VCaP (cell line): ENCODE results near the gene SCARF2.

Experiments used
- H3K27ac ChIP-seq: fragments of 450-650 bp; 2 replicates; pipeline ENCODE4 v1.5.1; 2017
- TF ChIP-seq, protein P1 (sequence below): fragments of 450-650 bp; conservative IDR thresholded peaks from 2 replicates; pipeline ENCODE4 v1.5.1; 2017; ENCODE audit warnings: mild to moderate bottlenecking, moderate library complexity

The SCARF2 gene

GRCh38 chr22:20439556-20439927 lies 1.9 kb upstream of the SCARF2 start:
- H3K27ac ChIP-seq: no peak overlapping the region
- TF ChIP-seq, protein P1, sequence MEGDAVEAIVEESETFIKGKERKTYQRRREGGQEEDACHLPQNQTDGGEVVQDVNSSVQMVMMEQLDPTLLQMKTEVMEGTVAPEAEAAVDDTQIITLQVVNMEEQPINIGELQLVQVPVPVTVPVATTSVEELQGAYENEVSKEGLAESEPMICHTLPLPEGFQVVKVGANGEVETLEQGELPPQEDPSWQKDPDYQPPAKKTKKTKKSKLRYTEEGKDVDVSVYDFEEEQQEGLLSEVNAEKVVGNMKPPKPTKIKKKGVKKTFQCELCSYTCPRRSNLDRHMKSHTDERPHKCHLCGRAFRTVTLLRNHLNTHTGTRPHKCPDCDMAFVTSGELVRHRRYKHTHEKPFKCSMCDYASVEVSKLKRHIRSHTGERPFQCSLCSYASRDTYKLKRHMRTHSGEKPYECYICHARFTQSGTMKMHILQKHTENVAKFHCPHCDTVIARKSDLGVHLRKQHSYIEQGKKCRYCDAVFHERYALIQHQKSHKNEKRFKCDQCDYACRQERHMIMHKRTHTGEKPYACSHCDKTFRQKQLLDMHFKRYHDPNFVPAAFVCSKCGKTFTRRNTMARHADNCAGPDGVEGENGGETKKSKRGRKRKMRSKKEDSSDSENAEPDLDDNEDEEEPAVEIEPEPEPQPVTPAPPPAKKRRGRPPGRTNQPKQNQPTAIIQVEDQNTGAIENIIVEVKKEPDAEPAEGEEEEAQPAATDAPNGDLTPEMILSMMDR: no peak

GRCh38 chr22:20438678-20439492 lies 1.3 kb upstream of the SCARF2 start:
- TF ChIP-seq, protein P1: peak; percentile 22; the same call in 1 of the 2 replicates
- peak overlapping the region; percentile 79 for H3K27ac ChIP-seq

- H3K27ac ChIP-seq: peak overlapping the region; percentile 79
These were observed 727 bp upstream of the SCARF2 start for GRCh38 chr22:20438427-20438677.

DNA sequence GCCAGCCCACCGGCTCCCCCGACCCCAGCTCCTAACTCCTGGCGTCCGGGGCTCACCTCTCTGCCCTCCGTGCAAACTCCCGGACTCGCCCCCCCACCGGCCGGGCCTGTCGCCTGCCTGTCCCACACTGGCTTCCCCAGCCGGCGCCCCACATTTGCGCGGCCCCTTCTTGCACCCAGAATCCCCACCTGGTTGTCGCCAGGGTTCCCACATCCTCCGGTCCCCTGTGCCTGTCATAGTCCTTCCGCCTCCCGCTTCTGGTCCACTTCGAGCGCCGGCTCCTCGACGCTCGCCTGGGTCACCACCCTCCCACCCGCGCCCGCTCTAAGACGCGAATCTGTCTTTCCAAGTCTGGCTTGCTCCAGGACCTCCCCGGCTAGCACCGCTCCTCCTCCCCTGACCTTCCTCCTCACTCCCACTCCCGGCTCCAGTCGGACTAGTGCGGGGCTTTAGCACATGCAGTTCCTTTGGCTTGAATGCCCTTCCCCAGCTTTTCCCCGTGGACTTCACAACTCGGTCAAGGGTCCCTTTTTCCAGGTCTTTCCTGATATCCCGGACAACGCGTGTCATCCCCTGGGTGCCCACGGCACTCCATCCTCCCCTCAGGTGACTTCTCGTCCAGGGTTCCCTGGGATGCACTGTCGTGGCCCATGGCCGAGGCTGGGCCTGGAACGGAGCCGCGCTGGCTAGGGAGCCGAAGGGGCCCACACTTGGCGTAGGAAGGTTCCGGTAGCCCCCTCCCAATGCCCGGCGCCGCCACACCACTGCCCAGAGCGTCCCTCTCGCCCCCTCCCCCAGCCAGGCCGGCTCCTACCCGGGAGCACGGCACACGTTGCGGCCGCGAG lies 635 bp downstream of the SCARF2 start:
- peak overlapping the region; percentile 79 for H3K27ac ChIP-seq
- TF ChIP-seq, protein P1: no peak

More at GRCh38 chr22:20438427-20438677, 727 bp upstream of the SCARF2 start:
- TF ChIP-seq, protein P1: no peak

GRCh38 chr22:20436307-20436767 lies 1.3 kb downstream of the SCARF2 start:
- TF ChIP-seq, protein P1: no peak
- peak overlapping the region; percentile 79 for H3K27ac ChIP-seq

DNA sequence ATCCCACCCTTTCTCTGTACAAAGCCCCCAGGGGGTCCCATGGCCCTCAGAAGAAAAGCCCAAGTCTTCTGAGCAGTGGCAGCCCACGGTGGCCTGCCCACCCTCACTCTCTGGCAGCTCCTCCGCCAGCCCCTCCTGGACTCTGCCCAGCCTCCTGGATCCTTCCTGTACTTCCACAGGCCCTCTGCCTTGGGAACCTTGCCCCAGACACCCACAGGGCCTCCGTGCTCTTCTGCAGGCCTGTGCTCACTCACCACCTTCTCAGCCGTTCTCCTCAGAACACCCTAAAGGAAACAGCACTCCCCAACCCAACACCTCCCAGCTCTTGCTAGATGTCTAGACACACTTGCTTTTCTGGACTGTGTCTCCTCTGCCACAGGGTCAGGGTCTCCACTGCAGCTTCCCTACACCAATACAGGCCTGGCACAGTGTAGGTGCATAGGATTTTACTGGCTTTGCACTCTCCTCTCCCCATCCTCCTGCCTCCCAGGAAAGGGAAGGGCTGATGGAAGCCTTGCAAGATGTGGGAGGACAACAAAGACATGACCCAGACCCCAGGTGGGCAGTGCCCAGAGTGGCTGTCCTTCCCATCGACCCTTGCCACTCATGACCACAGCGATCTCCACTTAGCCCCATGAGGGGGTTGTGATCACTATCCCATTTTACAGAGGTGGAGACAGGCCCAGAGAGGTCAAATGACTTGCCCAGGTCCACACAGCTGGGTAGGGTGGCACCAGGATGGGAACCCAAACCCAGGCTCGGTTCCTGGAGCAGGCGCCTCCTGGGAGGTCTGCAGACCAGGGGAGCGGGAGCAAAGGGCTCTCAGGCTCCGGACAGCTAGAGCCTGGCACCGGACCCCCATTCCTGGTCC lies 2.0 kb downstream of the SCARF2 start:
- H3K27ac ChIP-seq: peak overlapping the region; percentile 79; the same call in 1 of the 2 replicates
- TF ChIP-seq, protein P1: no peak
